NCI-H526 (cell line): ENCODE measurements around the gene CCBE1.
"Not testable (repeated sequence)": the region's sequence is repeated elsewhere in the genome, so short reads cannot be mapped to it uniquely, and the experiment has no call there.

Source experiments
- DNase-seq, 2 experiments: peaks; one replicate each; lab custom pipeline; 2025; lab: John Stamatoyannopoulos, UW

The CCBE1 gene

GRCh38 chr18:59656373-59656887 is 40.8 kb downstream of the CCBE1 start:
- DNase-seq, result no peak

DNA sequence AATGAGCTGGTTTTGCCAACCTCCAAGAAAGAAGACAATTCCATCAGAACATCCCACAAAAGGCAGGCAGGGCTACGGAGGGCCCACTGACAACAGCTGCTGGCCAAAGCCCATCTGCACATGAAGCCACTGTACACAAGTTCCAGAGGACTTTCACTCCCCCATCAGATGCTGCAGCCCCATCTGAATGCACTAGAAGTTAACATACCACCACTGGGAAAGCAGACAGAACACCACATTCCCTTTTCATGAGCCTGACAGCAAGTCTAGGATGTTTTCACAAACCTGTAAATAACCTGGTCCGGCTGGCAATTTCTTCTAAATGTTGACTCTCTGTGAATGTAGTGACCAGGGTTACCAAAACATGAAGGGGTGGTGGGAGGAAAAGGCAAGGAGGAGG is 41.5 kb downstream of the CCBE1 start:
- no peak for DNase-seq

DNA sequence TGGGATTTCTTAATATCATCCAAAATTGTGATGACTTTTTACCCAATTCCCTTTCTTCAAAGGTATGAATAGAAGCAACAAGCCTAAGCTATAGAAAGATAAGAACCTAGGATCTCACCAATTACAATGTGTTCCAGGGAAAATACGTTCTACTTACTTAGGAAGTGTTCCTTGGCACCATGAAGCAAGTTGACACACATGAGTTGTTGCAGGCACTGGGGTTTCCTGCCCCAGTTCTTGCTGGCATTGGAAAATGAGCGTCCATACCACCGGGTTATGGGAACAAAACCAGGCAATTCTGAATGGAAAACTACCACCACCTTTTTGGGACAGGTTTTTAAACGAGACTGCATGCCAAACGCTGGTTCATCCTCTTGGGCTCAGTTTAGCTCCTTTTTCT is 46.2 kb downstream of the CCBE1 start:
- DNase-seq, result no peak

DNA sequence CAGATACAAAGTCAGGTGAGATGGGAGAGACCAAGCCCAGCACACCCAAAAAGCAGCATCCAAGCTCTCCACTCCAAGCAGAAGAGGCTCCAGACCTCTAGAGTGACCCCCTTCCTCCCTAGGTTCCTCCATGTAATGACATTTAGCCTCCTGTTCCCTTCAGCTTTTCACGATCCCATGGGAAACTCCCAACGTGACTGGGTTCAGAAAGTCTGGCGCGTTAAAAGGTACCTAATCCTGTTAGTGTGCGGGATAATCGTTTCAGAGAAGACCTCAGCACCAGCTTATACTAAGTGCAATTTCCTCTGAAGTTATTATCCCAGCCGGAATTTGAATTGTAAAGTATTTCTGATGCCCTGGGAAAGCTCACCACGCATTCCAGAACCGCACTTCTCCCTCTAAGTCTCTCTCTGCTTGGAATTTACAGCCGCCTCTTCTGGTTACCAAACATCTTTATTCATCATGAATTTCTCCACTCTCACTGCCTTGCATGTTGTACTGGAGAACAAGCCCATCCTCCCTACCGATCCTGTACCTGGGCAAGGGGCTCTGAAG is 46.9 kb downstream of the CCBE1 start:
- no peak for DNase-seq

GRCh38 chr18:59649591-59649990 is 47.6 kb downstream of the CCBE1 start:
- DNase-seq, result no peak

DNA sequence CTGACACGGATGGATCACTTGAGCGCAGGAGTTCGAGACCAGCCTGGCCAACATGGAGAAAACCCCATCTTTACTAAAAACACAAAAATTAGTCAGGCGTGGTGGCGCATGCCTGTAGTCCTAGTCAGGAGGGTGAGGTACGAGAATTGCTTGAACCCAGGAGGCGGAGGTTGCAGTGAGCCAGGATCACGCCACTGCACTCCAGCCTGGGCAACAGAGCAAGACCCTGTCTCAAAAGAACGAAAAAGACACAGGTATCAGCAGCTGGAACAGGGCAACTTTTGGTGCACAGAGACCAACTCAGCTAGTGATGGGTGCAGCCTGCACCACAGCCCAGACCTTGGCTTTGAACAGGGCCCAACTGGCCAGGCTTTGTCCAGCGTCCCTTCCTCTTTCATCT is 48.8 kb downstream of the CCBE1 start:
- not testable (repeated sequence) for DNase-seq

GRCh38 chr18:59646963-59647307 is 50.3 kb downstream of the CCBE1 start:
- DNase-seq, result no peak

- DNase-seq, result no peak
Observed at GRCh38 chr18:59646228-59646962, 50.8 kb downstream of the CCBE1 start.

DNA sequence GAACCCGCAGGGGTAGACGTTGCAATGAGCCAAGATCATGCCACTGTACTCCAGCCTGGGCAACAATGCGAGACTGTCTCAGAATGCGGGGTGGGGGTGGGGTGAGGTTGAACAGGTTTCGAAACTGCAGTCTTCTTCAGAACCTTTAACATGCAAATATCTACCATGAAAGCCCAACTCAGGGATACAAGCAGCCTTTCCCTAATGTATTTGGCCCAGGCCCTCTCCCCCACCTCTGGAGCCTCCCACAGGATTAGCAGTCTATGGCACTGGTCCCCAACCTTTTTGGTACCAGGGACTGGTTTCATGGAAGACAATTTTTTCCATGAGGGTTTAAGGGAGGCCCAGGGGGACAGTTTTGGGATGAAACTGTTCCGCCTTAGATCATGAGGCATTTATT is 53.5 kb downstream of the CCBE1 start:
- DNase-seq, result no peak

DNA sequence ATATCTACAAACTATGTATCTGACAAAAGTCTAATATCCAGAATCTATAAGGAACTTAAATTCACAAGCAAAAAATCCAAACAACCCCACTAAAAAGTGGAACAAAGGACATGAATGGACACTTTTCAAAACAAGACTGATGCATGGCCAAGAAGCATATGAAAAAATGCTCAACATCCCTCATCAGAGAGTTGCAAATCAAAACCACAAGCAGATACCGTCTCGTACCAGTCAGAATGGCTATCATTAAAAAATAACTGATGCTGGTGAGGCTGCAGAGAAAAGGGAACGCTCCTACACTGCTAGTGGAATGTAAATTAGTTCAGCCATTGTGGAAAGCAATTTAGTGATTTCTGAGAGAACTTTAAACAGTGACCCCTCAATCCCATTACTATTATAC is 56.5 kb downstream of the CCBE1 start:
- DNase-seq, result no peak

DNA sequence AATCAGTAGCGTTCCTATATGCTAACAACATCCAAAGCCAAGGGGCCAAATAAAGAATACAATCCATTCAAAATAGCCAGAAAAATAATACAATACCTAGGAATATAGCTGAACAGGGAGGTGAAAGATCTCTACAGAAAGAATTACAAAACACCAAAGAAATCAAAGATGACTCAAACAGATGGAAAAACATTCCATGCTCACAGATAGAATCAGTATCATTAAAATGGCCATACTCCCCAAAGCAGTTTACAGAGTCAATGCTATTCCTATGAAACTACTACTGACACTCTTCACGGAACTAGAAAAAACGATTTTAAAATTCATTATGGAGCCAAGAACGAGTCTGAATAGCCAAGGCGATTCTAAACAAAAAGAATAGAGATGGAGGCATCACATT is 57.4 kb downstream of the CCBE1 start:
- DNase-seq, result no peak

GRCh38 chr18:59639136-59639535 is 58.1 kb downstream of the CCBE1 start:
- DNase-seq, result no peak

DNA sequence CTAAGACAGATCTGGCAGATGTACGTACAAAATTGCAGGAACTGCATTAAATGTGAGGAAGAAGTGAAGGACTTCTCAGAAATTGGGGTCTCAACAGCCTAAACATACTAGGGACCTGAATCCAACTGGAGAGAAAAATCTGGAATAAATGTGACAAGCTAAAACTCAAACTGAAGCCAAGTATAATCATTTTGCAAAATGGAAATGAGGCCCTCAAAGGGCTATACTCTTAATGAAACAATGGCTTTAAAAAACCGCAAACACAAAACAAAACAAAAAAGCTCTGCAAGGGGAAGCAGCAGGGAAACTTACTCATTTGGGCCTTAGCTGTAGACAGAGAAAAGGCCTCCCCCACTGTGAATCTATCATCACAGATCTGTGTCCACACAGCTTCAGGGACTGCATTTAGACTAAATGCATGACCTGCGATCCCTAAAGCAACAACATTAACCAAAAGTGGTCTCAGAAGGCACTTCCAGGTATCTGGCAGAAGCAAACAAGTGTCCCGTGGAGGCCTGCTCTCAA is 63.2 kb downstream of the CCBE1 start:
- no peak for DNase-seq

DNA sequence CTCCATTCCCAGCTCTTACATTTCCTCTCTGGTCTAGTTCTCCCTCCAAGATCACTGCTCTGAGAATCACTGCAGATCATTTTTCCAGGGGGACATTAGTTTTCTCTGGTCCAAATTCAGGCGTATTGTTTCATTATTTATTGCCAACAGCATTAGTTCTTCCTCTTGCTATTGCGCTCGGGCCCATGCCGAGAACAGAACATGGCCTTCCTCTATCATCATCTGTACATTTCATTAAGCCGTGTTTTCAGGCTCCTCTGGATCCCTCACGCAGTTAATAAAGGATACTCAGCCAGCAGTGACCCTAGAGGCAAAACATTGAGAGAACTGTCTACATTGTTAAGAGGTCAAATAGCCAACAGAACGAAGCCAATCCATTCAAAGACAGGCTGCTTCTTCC is 63.9 kb downstream of the CCBE1 start:
- DNase-seq, result no peak

GRCh38 chr18:59631583-59632181 is 65.5 kb downstream of the CCBE1 start:
- no peak for DNase-seq

- no peak for DNase-seq
Observed at GRCh38 chr18:59629894-59630293, 67.3 kb downstream of the CCBE1 start.

DNA sequence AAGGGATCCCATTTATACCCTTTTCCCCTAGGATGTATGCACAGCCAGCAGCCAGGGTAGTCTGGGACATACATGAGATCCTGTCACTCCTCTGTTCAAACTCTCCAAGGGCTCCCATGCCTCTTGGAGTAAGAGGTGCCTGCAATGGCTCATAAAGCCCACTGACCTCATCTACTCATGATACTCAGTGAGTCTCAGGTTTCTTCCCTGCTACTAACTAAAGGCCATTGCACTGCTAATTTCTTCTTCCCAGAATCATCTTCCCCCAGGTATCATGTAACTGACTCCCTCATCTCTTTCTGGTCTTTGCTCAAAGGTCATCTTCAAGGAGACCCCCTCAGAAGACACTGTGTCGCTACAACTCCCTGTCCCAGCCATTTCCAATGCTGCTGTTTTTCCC is 68.2 kb downstream of the CCBE1 start:
- no peak for DNase-seq

DNA sequence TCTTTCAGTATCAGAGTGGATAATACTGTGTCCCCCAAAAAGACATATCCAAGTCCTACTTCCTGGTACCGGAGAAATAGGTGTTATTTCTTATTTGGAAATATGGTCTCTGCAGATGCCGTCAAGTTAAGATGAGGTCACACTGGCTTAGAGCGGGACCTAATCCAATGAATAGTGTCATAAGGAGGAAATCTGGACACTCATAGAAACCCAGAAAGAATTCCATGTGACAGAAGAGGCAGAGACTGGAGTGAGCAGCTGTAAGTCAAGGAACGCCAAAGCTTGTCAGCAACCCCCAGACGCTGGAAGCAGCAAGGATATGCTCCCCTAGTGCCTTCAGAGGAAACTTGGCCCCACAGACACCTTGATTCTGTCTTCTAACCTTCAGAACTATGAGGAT is 69.8 kb downstream of the CCBE1 start:
- no peak for DNase-seq

GRCh38 chr18:59624369-59624765 is 72.9 kb downstream of the CCBE1 start:
- no peak for DNase-seq

DNA sequence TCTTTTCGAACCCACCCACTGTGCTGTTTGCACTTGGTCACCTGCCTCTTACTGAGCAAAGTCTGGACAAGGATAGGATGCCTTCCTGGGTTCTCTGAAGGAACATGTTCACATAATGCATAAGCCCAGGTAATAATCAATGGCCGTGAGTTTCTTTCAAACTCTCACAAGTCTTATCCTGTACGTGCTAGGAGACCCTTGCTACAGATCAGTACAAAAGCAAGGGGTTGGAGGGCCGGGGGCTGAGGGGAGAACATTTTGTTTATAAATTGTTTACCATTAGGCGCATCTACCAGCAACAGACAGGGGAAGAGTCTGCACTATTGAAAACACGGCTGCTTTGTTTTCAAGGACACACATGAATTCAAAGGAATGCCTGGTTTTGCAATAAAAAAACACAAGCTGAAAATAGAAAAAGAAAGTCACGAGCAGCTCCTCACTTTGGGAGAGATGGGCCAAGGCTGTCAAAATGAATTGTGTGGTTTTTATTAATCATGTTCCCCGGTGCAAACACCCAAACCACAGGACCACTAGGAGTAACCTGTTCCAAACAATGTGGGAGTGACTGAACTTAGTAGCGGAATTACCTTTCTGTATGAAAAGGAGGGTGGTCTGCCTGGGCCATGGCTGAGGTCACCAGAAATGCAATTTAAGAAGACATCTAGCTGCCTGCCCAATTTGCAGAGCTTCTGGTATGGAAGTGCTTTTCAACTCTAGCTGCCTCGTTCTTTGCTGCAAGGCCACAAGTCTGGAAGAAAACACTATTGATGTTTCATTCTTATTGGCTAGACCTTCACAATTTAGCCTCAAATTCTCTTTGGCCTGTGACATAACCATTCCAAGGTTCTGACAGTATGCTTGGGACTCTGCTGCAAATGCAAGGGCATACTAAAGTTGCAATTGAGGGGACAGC is 73.5 kb downstream of the CCBE1 start:
- no peak for DNase-seq

GRCh38 chr18:59621027-59621426 is 76.2 kb downstream of the CCBE1 start:
- DNase-seq, result no peak

DNA sequence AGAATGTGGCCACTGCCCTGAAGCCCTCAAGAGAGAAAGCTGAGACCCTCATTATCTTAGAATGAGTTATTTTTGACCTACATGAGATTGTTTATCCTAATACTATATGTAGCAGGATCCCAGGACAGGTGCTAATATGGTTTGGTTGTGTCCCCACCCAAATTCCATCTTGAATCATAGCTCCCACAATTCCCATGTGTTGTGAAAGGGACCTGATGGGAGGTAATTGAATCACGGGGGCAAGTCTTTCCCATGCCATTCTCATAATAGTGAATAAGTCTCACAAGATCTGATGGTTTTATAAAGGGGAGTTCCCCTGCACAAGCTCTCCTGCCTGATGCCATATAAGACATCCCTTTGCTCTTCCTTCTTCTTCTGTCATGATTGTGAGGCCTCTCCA is 76.8 kb downstream of the CCBE1 start:
- DNase-seq, result no peak
